ENCODE measurements around the gene USP2. TPM values are rescaled to one million over a fixed set of nuclear protein-coding genes. Genes with fewer than 3 reads are reported as not detected.

Gene USP2, protein sequence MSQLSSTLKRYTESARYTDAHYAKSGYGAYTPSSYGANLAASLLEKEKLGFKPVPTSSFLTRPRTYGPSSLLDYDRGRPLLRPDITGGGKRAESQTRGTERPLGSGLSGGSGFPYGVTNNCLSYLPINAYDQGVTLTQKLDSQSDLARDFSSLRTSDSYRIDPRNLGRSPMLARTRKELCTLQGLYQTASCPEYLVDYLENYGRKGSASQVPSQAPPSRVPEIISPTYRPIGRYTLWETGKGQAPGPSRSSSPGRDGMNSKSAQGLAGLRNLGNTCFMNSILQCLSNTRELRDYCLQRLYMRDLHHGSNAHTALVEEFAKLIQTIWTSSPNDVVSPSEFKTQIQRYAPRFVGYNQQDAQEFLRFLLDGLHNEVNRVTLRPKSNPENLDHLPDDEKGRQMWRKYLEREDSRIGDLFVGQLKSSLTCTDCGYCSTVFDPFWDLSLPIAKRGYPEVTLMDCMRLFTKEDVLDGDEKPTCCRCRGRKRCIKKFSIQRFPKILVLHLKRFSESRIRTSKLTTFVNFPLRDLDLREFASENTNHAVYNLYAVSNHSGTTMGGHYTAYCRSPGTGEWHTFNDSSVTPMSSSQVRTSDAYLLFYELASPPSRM
- total RNA-seq: 0.06 and 0.13 TPM in 2 replicates

DNA sequence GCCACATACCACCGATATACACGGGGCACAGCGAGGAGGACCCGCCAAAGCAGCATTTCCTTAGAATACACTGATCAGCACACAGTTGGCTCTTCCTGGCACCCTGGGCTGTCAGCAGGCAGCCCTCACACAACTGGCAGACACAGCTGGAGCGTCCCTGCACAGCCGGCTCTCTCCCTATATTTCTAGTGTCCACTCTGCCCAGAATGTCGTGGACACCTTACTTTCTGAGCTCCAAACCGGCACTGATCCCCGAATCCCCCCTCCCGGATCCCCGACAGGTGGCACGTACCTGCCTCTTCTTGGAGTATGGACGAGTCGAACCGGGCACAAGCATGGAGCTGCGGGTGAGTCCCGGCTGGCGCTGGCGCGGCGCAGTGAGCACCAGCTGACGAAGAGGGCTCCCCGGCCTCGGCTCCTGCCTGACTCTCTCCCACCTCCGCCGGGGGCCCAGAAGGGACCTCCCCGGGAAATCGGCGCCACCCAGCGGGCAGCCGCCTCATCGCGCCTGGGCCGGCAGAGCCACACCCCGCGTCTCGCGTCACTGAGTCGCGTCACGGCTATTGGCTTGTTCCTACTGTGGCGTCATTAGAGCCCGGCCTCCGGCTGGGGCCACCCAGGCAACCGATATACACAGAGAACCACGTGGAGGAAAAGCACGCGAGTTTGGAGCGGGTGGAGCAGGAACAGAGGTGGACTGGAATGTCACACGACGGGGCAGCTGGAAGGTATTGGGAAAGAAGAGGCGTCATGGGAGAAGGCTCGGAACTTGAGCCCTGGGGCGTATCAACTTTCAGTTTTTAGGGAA is at the start of gene USP2:
Gene USP2 (minus strand): TSS at position 510 of the 808 bp plus-strand sequence. CDS start 8,210 bp downstream, outside the sequence.

DNA sequence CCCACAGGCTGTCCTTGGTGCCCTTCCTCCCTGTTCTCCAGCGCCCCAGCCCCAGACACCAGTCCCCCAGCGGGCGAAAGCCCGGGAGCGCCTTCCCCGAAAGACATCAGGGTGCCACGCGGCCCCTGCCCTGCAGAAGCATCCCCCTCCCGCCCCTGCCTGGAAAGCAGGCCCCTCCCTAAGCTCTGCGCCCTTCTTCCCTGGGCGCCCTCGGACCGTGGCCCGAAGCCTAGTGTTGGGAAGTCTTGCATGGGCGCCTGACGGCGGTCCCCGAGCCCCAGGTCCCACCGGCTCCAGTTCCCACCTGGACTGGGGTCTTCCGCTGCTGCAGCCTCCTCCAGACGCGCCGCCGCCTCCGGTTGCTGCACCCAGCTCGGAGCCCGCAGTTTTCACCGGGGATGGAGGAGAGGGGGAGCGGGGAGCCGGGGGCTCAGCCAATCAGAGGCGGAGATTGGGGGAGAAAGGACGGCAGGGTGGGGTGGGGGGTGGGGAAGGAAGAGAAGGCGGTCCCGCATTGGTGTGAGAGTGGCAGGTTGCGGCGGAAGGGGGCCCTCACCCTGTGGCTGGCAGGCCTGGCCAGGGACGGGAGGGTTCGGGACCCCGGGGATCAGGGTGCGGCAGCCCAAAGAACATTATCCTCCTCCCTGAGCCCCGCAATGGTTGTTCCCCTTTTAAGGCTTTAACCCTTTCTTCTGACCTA is 41.5 kb upstream of the USP2 start, which contains the start of gene THY1:
Gene THY1 (minus strand): TSS at position 364 of the 700 bp plus-strand sequence. CDS start 2,267 bp downstream, outside the sequence.

DNA sequence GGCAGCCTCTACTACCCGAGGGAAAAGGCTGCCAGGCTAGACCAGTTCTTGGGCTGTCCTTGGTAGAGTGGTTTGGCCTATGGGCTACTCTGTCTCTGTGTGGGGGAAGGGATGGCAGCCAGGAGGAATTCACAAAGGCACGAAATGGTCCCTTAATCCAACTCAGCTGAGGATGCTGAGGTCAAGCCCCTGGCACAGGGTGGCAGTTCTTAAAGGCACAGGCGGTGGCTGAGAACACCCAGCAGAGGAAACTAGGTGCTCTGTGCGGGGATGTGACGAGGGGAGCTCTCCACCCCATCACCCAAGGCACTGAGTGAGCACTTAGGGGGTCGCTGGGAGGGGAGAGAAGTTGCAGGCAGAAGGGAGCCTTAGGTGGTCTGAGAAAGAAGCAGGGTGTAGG is 34.9 kb downstream of the USP2 start, which contains the start of gene MFRP:
Gene MFRP (minus strand): TSS at position 101 of the 400 bp plus-strand sequence. CDS start 192 bp downstream, outside the sequence.

DNA sequence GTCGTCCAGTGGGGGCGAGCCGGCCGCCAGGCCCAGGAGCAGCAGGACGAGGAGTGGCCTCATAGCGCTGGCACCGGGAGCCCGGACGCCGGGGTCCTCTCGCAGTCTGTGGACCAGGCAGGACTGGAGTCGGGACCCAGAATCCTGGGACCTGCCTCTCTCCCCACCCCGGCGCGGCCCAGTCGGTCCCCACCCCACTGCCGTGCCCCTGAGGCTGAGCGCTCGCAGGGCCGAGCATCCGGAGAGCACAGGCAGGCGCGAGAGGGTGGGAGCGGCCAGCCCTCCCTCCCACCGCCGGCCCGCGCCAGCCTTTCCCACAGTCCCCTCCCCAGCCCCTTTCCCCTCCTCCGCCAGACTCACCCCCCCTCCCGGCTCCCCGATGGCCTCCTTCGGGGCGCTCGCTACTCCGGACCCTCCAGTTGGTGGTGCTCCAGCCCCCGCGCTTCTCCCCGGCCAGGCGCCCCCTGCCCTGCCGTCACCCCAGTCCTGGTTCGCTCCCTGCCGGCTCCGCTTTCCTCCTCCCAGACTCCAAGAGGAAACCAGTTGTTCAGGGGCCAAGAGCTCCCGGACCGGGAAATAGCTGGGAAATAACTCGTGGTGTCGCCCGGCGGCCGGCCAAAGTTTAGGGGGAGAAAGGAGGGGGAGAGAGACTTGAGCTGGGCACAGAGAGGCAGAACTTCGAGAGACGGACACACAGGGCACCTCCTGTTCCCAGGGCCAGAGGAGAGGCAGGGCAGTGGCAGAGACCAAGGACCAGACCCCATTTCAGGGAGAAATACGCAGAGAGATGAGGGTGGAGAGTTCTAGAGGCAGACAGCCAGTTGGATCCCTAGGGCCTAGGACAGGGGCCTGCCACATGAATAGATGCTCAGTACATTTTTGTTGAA is 40.9 kb downstream of the USP2 start, which contains the start of gene C1QTNF5:
Gene C1QTNF5 (minus strand): TSS at position 549 of the 887 bp plus-strand sequence. CDS start 486 bp downstream, at position 63.

DNA sequence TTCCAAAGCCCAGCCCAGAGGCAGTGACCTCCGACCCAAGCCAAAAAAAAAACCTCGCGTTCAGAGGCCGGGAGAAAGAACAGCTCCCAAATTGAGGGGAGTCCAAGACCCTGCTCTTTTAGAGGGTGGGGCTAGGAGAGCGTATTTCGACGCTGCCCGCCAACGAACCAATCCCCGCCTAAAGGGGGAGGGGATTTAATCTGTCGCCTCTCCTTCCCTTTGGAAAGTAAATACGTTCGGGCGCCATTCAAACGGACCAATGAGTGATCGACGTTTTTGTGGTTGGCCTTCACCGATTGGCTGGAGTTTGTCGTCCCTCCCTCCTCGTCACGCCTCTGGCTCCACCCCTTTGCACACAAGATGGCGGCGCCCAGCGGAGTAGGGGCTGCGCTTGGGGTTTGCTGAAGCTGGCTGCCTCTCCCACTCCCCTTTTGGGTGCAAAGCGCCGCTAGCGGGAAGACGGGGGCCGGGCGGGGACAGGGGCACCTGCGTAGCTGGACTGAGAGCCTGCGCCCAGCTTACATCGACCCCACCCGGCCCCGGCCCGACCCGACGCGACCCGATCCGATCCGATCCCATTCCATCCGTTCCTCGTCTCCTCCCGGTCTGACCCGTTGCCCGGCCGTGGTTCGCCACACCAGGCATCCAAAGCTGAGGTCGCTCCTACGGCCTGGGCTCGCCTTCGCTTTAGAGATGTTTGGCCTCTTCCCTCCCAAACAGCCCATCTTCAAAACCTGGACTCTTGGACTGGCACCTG is 47.1 kb downstream of the USP2 start, which contains the start of gene RNF26:
Gene RNF26 (plus strand): TSS at position 354 of the 757 bp plus-strand sequence. CDS start 596 bp downstream, outside the sequence.

DNA sequence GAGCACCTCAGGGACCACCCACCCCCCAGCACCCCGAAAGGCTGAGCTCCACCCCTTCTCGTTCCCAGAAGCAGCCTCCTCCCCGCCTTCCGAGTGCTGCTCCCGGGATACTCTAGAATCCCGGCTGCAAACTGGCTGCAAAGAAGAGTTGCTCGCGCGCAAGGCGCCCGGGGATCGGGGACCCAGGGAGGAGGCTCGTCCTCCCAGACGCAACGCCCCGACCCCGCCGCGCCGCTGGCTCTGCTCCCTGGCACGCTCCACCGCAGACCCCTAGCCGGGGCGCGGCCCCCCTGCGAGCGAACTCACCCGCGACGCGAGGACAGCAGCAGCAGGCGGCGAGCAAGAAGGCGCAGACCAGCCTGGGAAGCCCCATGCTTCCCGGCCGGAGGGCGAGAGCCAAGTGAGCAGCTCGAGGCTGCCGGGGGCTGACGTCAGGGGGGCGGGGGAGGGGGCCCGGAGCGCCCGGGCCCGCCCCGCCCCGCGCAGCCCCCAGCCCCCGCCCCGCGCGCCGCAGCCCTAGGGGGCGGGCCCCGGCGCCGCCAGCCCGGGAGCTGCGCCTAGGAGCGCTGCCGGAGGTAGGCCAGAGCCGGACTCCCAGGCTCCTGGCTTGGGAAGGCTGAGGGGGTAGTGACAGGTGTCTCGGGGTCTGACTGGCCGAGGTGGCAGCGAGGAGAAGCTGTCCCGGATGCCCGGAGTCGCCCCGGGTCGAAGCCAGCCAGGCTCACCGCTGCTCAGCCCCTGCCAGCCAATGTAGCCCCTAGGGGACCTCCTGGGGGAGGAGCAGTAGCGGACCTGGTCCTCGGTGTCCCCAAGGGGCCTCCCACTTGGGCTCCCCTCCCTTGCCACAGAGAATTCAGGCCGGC is 64.5 kb downstream of the USP2 start, which contains the start of gene MCAM:
Gene MCAM (minus strand): TSS at position 402 of the 863 bp plus-strand sequence. CDS start 29 bp downstream, at position 373.

Other genes starting within 250 kb of the USP2 start
- under 0.01 TPM in 1 of 2 replicates, not detected in the other for gene ABCG4, start 232.6 kb downstream of the USP2 start, total RNA-seq
- gene NLRX1, start 213.0 kb downstream of the USP2 start, total RNA-seq: 13.9 and 16.2 TPM in 2 replicates
- not detected in 2 replicates for gene NHERF4, start 196.2 kb downstream of the USP2 start, total RNA-seq
- 3.4 and 5.0 TPM in 2 replicates for gene CBL, start 175.4 kb downstream of the USP2 start, total RNA-seq
- 33.9 and 60.8 TPM in 2 replicates for gene MCAM, start 64.6 kb downstream of the USP2 start, total RNA-seq
- gene RNF26, start 47.2 kb downstream of the USP2 start, total RNA-seq: 3.2 and 5.1 TPM in 2 replicates
- 22.6 and 35.6 TPM in 2 replicates for gene C1QTNF5, start 40.8 kb downstream of the USP2 start, total RNA-seq
- not detected in 2 replicates for gene MFRP, start 35.0 kb downstream of the USP2 start, total RNA-seq
- 24.7 and 49.1 TPM in 2 replicates for gene THY1, start 41.5 kb upstream of the USP2 start, total RNA-seq

Measured in aortic smooth muscle cell (primary cell).